ENCODE results near the gene TTC23L.
"Not testable (repeated sequence)": the region's sequence is repeated elsewhere in the genome, so short reads cannot be mapped to it uniquely, and the experiment has no call there.

Gene TTC23L

GRCh38 chr5:34838785-34839714, at the start of gene TTC23L:
TSS of gene TTC23L (plus strand) at chr5:34839164. CDS start at chr5:34840672, 1,508 bp downstream.
- DNase-seq = peak; percentile 88

- DNase-seq = no peak
These were observed 49.3 kb upstream of the TTC23L start for GRCh38 chr5:34789639-34790038.

- no peak for DNase-seq
These were observed 48.9 kb upstream of the TTC23L start for GRCh38 chr5:34790069-34790468.

GRCh38 chr5:34791761-34792244, 47.2 kb upstream of the TTC23L start:
- no peak for DNase-seq

GRCh38 chr5:34802834-34803563, 36.0 kb upstream of the TTC23L start:
- no peak for DNase-seq

- DNase-seq = no peak
These were observed 34.8 kb upstream of the TTC23L start for GRCh38 chr5:34803974-34804732.

- DNase-seq = no peak
These were observed 34.1 kb upstream of the TTC23L start for GRCh38 chr5:34804913-34805312.

GRCh38 chr5:34806532-34806931, 32.4 kb upstream of the TTC23L start:
- no peak for DNase-seq

- no peak for DNase-seq
These were observed 27.3 kb upstream of the TTC23L start for GRCh38 chr5:34811706-34812105.

GRCh38 chr5:34813509-34813908, 25.5 kb upstream of the TTC23L start:
- DNase-seq = no peak

- no peak for DNase-seq
These were observed 21.2 kb upstream of the TTC23L start for GRCh38 chr5:34817558-34818351.

- no peak for DNase-seq
These were observed 20.2 kb upstream of the TTC23L start for GRCh38 chr5:34818717-34819116.

- DNase-seq = no peak
These were observed 18.4 kb upstream of the TTC23L start for GRCh38 chr5:34820593-34820992.

GRCh38 chr5:34822956-34823715, 15.8 kb upstream of the TTC23L start:
- DNase-seq = no peak

GRCh38 chr5:34826347-34826746, 12.6 kb upstream of the TTC23L start:
- DNase-seq = no peak

GRCh38 chr5:34827588-34828506, 11.1 kb upstream of the TTC23L start:
- no peak for DNase-seq

GRCh38 chr5:34830827-34831226, 8.1 kb upstream of the TTC23L start:
- not testable (repeated sequence) for DNase-seq

GRCh38 chr5:34831303-34831702, 7.7 kb upstream of the TTC23L start:
- DNase-seq = no peak

GRCh38 chr5:34832568-34832967, 6.4 kb upstream of the TTC23L start:
- no peak for DNase-seq

GRCh38 chr5:34833090-34833489, 5.9 kb upstream of the TTC23L start:
- no peak for DNase-seq

Measured in NCI-H2171 treated with DMSO at 0.1 percent for 48 hours (cell line).